Measurements from ENCODE around the gene ADARB1.

The ADARB1 gene

DNA sequence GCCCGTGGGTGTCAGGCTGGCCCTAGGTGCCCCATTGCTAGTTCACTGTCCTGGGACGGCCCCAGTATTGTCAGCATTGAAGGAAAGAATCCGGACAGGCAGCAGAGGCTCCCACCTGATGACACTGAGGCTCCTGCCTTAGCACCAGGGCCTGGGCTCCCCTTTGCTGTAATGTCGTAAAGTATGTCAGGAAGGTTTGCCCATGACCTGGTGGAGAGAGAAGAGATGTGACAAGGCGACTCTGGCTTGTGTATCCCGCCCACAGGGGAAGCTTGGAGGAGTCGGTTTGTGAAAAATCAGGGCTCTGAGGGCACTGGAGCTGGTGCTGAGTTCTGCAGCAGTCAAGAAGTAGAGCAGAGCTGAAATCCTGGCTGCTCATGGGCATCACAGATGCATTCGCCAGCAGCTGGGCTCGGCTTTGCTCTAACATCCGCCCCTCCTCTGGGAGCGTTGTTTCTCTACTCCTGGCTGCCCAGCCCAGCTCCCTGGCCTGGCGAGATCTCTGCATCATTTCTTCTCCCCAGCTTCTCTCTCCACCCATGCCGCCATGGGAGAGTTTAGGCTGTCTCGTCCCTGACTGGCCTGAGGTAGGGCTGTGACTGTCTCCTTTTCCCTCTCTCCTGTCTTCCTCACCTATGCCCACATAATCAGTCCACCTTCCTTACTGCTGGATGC, 74.1 kb downstream of the ADARB1 start:
- no peak overlapping the region for H3K27ac ChIP-seq
- TF ChIP-seq, protein P1, sequence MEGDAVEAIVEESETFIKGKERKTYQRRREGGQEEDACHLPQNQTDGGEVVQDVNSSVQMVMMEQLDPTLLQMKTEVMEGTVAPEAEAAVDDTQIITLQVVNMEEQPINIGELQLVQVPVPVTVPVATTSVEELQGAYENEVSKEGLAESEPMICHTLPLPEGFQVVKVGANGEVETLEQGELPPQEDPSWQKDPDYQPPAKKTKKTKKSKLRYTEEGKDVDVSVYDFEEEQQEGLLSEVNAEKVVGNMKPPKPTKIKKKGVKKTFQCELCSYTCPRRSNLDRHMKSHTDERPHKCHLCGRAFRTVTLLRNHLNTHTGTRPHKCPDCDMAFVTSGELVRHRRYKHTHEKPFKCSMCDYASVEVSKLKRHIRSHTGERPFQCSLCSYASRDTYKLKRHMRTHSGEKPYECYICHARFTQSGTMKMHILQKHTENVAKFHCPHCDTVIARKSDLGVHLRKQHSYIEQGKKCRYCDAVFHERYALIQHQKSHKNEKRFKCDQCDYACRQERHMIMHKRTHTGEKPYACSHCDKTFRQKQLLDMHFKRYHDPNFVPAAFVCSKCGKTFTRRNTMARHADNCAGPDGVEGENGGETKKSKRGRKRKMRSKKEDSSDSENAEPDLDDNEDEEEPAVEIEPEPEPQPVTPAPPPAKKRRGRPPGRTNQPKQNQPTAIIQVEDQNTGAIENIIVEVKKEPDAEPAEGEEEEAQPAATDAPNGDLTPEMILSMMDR (conservative IDR thresholded peaks at IDR 0.05): no peak
- no peak for TF ChIP-seq ZFX (IDR thresholded peaks at IDR 0.05)

DNA sequence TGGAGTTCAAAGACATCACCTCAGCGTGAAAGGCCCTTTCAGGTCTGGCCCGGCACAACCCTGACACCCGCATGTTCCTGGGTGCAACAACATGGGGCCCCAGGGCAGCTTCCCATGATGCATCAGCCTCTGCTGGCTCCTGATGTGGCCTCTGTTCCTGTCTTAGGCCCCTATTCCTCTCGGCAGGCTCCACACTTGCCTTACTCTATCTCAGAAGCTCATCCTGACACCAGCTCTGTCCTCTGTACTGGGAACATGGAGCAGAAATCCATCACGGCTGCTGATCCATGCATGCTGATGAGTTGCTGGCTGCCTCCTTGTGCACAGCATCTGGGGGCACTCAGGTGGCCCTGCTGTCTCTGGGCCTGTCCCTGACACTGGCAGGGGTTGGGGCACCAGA, 74.6 kb downstream of the ADARB1 start:
- no peak for TF ChIP-seq ZFX (IDR thresholded peaks at IDR 0.05)
- TF ChIP-seq, protein P1 (conservative IDR thresholded peaks at IDR 0.05): no peak
- H3K27ac ChIP-seq: no peak overlapping the region

DNA sequence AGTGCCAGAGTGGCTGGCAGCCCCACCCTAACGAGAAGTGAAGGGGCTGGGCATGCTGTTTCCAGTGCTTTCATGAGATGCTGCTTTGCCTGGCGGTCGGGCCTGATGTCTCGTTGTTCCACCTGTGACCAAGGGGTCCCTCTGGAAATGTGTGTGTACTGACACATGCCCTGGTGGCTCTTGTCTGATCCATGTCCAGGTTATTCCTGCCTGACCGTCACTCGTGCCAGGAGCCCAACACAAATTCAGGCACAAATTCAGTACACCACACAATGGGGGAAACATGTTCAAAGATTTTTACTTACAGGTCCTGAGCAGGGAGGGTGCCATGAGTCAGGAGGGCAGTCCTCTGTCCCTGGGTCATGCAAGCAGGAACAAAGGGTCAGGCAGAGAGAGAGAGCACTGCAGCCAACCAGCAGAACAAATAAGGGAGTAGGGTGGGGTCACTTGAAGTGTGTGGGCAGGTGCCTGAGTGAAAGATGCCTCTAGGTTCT, 76.3 kb downstream of the ADARB1 start:
- no peak for TF ChIP-seq ZFX (IDR thresholded peaks at IDR 0.05)
- TF ChIP-seq, protein P1 (conservative IDR thresholded peaks at IDR 0.05): no peak
- no peak overlapping the region for H3K27ac ChIP-seq

DNA sequence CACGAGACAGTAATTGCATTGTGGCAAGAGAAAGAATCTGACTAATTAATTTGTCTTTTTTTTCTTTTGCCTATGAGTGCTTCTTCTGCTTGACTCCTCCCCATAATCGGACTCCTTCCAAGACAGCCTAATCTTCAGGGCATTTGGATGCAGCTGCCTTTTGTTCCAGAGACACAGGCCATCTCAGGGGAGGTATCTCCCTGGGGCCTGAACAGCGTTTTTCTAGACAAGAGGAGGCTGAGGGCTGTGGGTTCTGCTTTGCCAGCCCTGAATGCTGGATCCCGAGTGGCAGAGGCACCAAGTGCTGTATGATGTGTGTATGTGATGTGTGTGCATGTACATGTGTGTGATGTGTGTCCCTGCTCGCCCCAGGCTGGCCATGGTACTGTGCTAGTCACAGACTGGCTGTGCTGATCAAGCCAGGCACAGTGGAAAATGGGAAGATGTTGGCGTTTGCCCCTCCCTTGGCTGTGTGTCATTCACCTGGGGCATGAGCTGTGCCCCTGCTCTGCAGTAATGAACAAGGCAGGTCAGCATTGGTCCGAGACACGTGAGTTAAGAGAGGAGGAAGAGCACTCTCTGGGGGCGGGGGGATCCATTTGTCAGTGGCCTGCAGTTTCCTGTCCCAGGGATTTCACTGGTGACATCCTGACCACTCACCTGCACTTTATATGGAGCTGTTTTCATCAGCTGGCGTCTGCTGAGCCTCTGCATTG, 77.2 kb downstream of the ADARB1 start:
- TF ChIP-seq, protein P1 (conservative IDR thresholded peaks at IDR 0.05): no peak
- no peak for TF ChIP-seq ZFX (IDR thresholded peaks at IDR 0.05)
- H3K27ac ChIP-seq: no peak overlapping the region

DNA sequence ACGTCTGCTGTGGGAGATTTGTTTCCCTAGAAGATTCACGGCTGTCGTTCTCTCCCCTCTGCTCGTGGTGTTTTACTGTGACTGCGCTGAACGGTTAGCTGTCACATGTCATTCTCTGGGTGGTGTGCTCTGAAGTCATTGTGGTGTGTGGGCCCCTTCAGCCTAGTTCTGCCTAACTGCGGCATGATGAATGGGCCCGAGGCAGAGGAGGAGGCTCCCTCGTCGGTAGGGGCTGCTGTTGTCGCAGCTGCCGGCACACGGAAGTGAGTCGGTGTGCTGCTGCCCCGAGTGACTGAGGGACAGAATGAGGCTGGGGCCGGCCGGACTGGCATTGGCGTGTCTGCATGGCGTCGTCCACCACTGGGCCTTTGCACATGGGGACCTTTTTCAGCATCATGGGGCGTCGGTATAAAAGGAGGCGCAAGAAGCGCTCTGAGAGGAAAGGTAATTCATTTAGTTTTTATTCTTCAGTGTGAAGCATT, 77.9 kb downstream of the ADARB1 start:
- no peak overlapping the region for H3K27ac ChIP-seq
- no peak for TF ChIP-seq ZFX (IDR thresholded peaks at IDR 0.05)
- TF ChIP-seq, protein P1 (conservative IDR thresholded peaks at IDR 0.05): no peak

DNA sequence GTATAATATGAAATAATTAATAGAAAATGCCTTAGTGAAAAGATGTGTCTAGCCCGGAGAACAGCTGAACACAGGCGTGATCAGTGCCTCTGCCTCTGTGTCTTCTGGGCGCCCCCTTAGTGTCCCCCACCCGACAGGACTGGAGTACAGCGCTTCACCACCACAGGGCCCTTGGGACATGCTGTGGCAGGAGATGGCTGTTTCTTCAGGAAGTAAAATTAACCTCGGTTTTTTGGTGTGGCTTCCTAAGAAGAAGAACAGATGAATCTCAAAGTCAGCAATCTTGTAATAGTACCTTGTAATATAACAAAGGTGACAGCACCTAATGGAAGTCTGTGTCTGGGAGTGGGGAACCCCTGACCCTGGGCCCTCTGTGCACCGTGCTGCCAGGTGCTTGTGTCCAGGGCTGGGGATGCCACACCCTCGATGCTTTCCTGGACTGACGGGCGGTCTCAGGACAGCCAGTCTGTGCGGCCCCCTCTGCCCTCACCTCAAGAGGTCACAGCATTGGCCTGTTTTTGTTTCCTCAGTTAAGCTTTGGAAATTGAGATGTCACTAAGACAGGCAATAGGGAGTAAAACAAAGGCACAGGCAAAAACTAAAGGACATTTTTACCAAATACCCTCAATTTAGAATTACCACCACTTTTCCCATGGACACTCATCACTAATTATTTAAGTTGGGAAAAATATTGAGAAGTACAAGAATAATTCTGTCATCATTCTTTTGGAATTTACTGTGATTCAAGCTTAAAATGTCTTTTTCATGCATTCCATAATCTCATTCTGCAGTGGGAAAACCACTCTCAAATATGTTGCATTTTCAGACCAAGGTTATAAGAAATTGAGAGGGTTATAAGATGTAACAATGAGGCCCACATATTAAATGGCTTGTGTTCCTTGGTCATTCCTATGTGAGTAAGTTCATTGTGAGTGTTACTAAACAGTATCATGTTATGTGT, 79.3 kb downstream of the ADARB1 start:
- no peak overlapping the region for H3K27ac ChIP-seq
- TF ChIP-seq, protein P1 (conservative IDR thresholded peaks at IDR 0.05): no peak
- no peak for TF ChIP-seq ZFX (IDR thresholded peaks at IDR 0.05)

All from C4-2B (cell line).